HCT116 (cell line): ENCODE measurements around the gene LTB4R. TPM values are rescaled to one million over a fixed set of nuclear protein-coding genes. Genes with fewer than 3 reads are reported as not detected.

ENCODE experiments used
- ATAC-seq: fragments of 200-7000 bp; cut with Tn5 transposase; 2 replicates; pipeline ENCODE4 v1.9.1; 2020; ENCODE audit warnings: mild to moderate bottlenecking, moderate library complexity
- BruUV-seq: library from RNA; stranded (reverse); fragments of 400-500 nt; replicated peaks from 2 replicates; lab custom pipeline; 2021; lab: Mats Ljungman, UMichigan
- CTCF ChIA-PET: fragments of 300-600 bp; sonication (Branson Sonifier 250); formaldehyde crosslinking; loops from one replicate; lab custom pipeline; 2021; ENCODE audit warnings: antibody characterized with exemption; lab: Charles Lee
- POLR2A ChIA-PET: fragments of 300-600, 350-600 bp; sonication (Branson Sonifier 250); formaldehyde crosslinking; loops from one replicate; lab custom pipeline; 2021; ENCODE audit warnings: antibody characterized with exemption; lab: Charles Lee
- RAD21 ChIA-PET, 2 experiments: fragments of 300-600 bp; sonication (Branson Sonifier 250); formaldehyde crosslinking; loops; one replicate each; lab custom pipeline; 2023; ENCODE audit warnings: low total read pairs in 2 of 2; ENCODE audit not compliant: uncharacterized antibody in 2 of 2, unreplicated experiment in 2 of 2, low non-redundant PET in 1 of 2; lab: Charles Lee
- DNase-seq: peaks from one replicate; pipeline ENCODE4 v3.0.0-alpha.2; 2010; ENCODE audit warnings: low read depth, low spot score
- H2AFZ ChIP-seq: fragments of 200-600 bp; shearing (Covaris generic), sonication (generic); 2 replicates; pipeline ENCODE4 v1.6.1; 2017; ENCODE audit warnings: low read depth, mixed run types, mixed read lengths, antibody characterized with exemption, low read length; ENCODE audit not compliant: poor library complexity, severe bottlenecking
- H3K27ac ChIP-seq: 2 replicates; pipeline ENCODE4 v1.5.1; 2012; ENCODE audit warnings: low read depth, low read length
- H3K27me3 ChIP-seq: fragments of 200-600 bp; sonication (generic); 2 replicates; pipeline ENCODE4 v1.6.1; 2016; ENCODE audit warnings: mixed run types, low read length, mixed read lengths; ENCODE audit not compliant: insufficient read depth
- H3K36me3 ChIP-seq, 2 experiments: fragments of 200-500 bp in 1 of 2; fragments of 200-600 bp in 1 of 2; sonication (Bioruptor generic) in 1 of 2; sonication (generic) in 1 of 2; 2 replicates each; pipeline versions ENCODE4 v1.5.1 to v1.6.1; 2014 to 2016; ENCODE audit warnings: low read length in 2 of 2, inconsistent platforms in 1 of 2, mixed read lengths in 1 of 2, mixed run types in 1 of 2; ENCODE audit not compliant: insufficient read depth in 2 of 2, control insufficient read depth in 1 of 2
- H3K4me1 ChIP-seq, 2 experiments: fragments of 200-600 bp in 1 of 2; sonication (generic) in 1 of 2; 2 replicates each; pipeline versions ENCODE4 v1.5.1 to v1.6.1; 2012 to 2017; ENCODE audit warnings: low read length in 2 of 2, inconsistent platforms in 1 of 2, mild to moderate bottlenecking in 1 of 2, mixed read lengths in 1 of 2, mixed run types in 1 of 2, moderate library complexity in 1 of 2; ENCODE audit not compliant: insufficient read depth in 2 of 2, control insufficient read depth in 1 of 2
- H3K4me2 ChIP-seq: fragments of 200-600 bp; sonication (generic); 2 replicates; pipeline ENCODE4 v1.6.1; 2017; ENCODE audit warnings: mixed run types, low read length, mixed read lengths
- H3K4me3 ChIP-seq, 2 experiments: fragments of 200-600 bp in 1 of 2; sonication (generic) in 1 of 2; replicated peaks in 1 of 2; 2 replicates each; pipeline ENCODE4 v1.5.1; 2011 to 2016; ENCODE audit warnings: low read length in 2 of 2, control low read depth in 1 of 2, low read depth in 1 of 2, mild to moderate bottlenecking in 1 of 2, mixed read lengths in 1 of 2, mixed run types in 1 of 2
- H3K79me2 ChIP-seq: fragments of 200-600 bp; sonication (generic); 2 replicates; pipeline ENCODE4 v1.6.1; 2017; ENCODE audit warnings: mild to moderate bottlenecking, mixed run types, low read length, moderate library complexity, mixed read lengths; ENCODE audit not compliant: insufficient read depth
- H3K9ac ChIP-seq: fragments of 200-600 bp; sonication (generic); 2 replicates; pipeline ENCODE4 v1.6.1; 2016; ENCODE audit warnings: low read length, mixed read lengths
- H3K9me2 ChIP-seq: fragments of 200-600 bp; sonication (generic), shearing (Covaris generic); 2 replicates; pipeline ENCODE4 v1.6.1; 2017; ENCODE audit warnings: mixed run types, mild to moderate bottlenecking, moderate library complexity; ENCODE audit not compliant: insufficient read depth
- H3K9me3 ChIP-seq, 2 experiments: fragments of 200-500 bp in 1 of 2; fragments of 200-600 bp in 1 of 2; sonication (Bioruptor generic) in 1 of 2; sonication (generic) in 1 of 2; 2 replicates each; pipeline ENCODE4 v1.6.1; 2014 to 2017; ENCODE audit warnings: low read length in 2 of 2, mixed read lengths in 2 of 2, inconsistent platforms in 1 of 2, low read depth in 1 of 2, mild to moderate bottlenecking in 1 of 2, mixed run types in 1 of 2, moderate library complexity in 1 of 2; ENCODE audit not compliant: control insufficient read depth in 1 of 2, insufficient read depth in 1 of 2
- H4K20me1 ChIP-seq: fragments of 200-600 bp; sonication (generic), shearing (Covaris generic); 2 replicates; pipeline ENCODE4 v1.6.1; 2017; ENCODE audit warnings: mixed run types, mild to moderate bottlenecking, moderate library complexity; ENCODE audit not compliant: insufficient read depth
- ATF3 ChIP-seq: IDR thresholded peaks from 2 replicates; pipeline ENCODE4 v1.6.1; 2012
- CEBPB ChIP-seq: IDR thresholded peaks from 2 replicates; pipeline ENCODE4 v1.6.1; 2012; ENCODE audit warnings: low read depth
- EGR1 ChIP-seq: IDR thresholded peaks from 2 replicates; pipeline ENCODE4 v1.6.1; 2012; ENCODE audit warnings: low read depth
- ELF1 ChIP-seq: IDR thresholded peaks from 2 replicates; pipeline ENCODE4 v1.6.1; 2012; ENCODE audit warnings: low read depth, borderline replicate concordance
- EZH2phosphoT487 ChIP-seq: fragments of 200-600 bp; IDR thresholded peaks from 2 replicates; pipeline ENCODE4 v1.6.1; 2018; ENCODE audit warnings: antibody characterized with exemption, borderline replicate concordance
- MAX ChIP-seq: IDR thresholded peaks from 2 replicates; pipeline ENCODE4 v1.6.1; 2012
- POLR2A ChIP-seq: IDR thresholded peaks from 2 replicates; pipeline ENCODE4 v1.7.0; 2011; ENCODE audit warnings: borderline replicate concordance; ENCODE audit not compliant: insufficient read depth, insufficient read length; ENCODE audit errors: extremely low read depth
- REST ChIP-seq: IDR thresholded peaks from 2 replicates; pipeline ENCODE4 v1.6.1; 2012; ENCODE audit warnings: low read depth
- TCF7L2 ChIP-seq: IDR thresholded peaks from 2 replicates; pipeline ENCODE4 v1.7.0; 2011; ENCODE audit warnings: borderline replicate concordance, inconsistent platforms; ENCODE audit not compliant: insufficient read depth, insufficient read length; ENCODE audit errors: extremely low read depth
- ZBTB33 ChIP-seq: IDR thresholded peaks from 2 replicates; pipeline ENCODE4 v1.6.1; 2011; ENCODE audit warnings: mild to moderate bottlenecking, low read length, moderate library complexity; ENCODE audit not compliant: insufficient replicate concordance; ENCODE audit errors: extremely low read depth
- ZFX ChIP-seq: fragments of 450-650 bp; IDR thresholded peaks from 2 replicates; pipeline ENCODE4 v1.6.1; 2017
- ZNF274 ChIP-seq: fragments of 200-500 bp; sonication (Bioruptor generic); IDR thresholded peaks from 2 replicates; pipeline ENCODE4 v1.6.1; 2014; ENCODE audit warnings: mild to moderate bottlenecking, low read depth, low read length, inconsistent platforms
- intact Hi-C: fragments of 100-400 bp; cut with micrococcal nuclease; formaldehyde crosslinking; loops from 2 replicates; pipeline ENCODE4 v1.10.0; 2022
- total RNA-seq: library from RNA; stranded (reverse); gene quantifications from one replicate; pipeline ENCODE4 v1.2.1, GENCODE V29; 2021; ENCODE audit not compliant: unreplicated experiment

The LTB4R gene
- total RNA-seq, 1 experiment from 2014 or later: 14.8 TPM

- Histone ChIP-seq H3K79me2 (no peaks in the 10 kb centered on the region), H3K9me3 (no peaks in the 10 kb centered on the region), H3K27ac (no peak overlapping the region), H3K4me3 (no peak overlapping the region), H3K36me3 (no peaks in the 10 kb centered on the region), H3K4me1 (peaks cover 4 to 12% of the 10 kb centered on the region in 2 experiments), H3K4me2 (no peak overlapping the region), H3K9ac (no peak overlapping the region), H3K27me3 (no peaks in the 10 kb centered on the region), H2AFZ (no peak overlapping the region), H3K9me2 (no peaks in the 10 kb centered on the region), H4K20me1 (no peaks in the 10 kb centered on the region)
- RAD21 ChIA-PET: interaction anchor here in 1 of 2 experiments (0.8 kb wide), 1 partner anchor 102 kb away, joined by 3 read pairs; no protein-coding TSS in a partner anchor
- DNase-seq: no peak
- no TSS peak for BruUV-seq
- ATAC-seq: no peak
- TF ChIP-seq ELF1: no peak
- no peak for TF ChIP-seq EGR1
- CTCF ChIA-PET: interaction anchor here (1.4 to 2.9 kb wide), 2 partner anchors 102 to 107 kb away, joined by 9 to 17 read pairs; no protein-coding TSS in a partner anchor
- POLR2A ChIA-PET: interaction anchor here (1.1 kb wide), 1 partner anchor 102 kb away, joined by 4 read pairs; no protein-coding TSS in a partner anchor
- intact Hi-C loops: no loop called here
These were observed 18.4 kb downstream of the LTB4R start for GRCh38 chr14:24329736-24330135.

- Histone ChIP-seq H3K27ac (no peak overlapping the region), H3K27me3 (no peaks in the 10 kb centered on the region), H3K4me1 (peaks cover 4 to 12% of the 10 kb centered on the region in 2 experiments), H3K79me2 (no peaks in the 10 kb centered on the region), H3K4me2 (no peak overlapping the region), H3K9ac (no peak overlapping the region), H3K9me2 (no peaks in the 10 kb centered on the region), H2AFZ (no peak overlapping the region), H3K4me3 (no peak overlapping the region), H3K9me3 (no peaks in the 10 kb centered on the region), H4K20me1 (no peaks in the 10 kb centered on the region), H3K36me3 (no peaks in the 10 kb centered on the region)
- ATAC-seq: no peak
- no TSS peak for BruUV-seq
- intact Hi-C loops: no loop called here
- RAD21 ChIA-PET: interaction anchor here in 1 of 2 experiments (1.7 kb wide), 1 partner anchor 100 kb away, joined by 6 read pairs; no protein-coding TSS in a partner anchor
- DNase-seq: no peak
- CTCF ChIA-PET: interaction anchor here (3.8 to 6.3 kb wide), 2 partner anchors 100 to 105 kb away, joined by 82 to 162 read pairs; partner anchors contain the start of genes CBLN3 and KHNYN
- POLR2A ChIA-PET: interaction anchor here (1.3 to 4.2 kb wide), 2 partner anchors 100 to 106 kb away, joined by 5 to 38 read pairs; partner anchors contain the start of genes CBLN3 and KHNYN
- TF ChIP-seq MAX (no peak), ZBTB33 (no peak), REST (no peak), ZFX (no peak), EZH2phosphoT487 (no peak), EGR1 (no peak), POLR2A (no peak), ZNF274 (no peak), CEBPB (no peak), ATF3 (no peak), TCF7L2 (no peak)
These were observed 19.8 kb downstream of the LTB4R start for GRCh38 chr14:24330973-24331674.
